WTC11 (cell line): Measurements from ENCODE around the gene PTPRK.

ENCODE experiments used
- ATF3 ChIP-seq: sonication (generic); formaldehyde crosslinking; conservative IDR thresholded peaks from 2 replicates; pipeline ENCODE4 v1.8.1; 2022; ENCODE audit warnings: mild to moderate bottlenecking, missing genetic modification reagents
- CTCF ChIP-seq: fragments of 200-600 bp; IDR thresholded peaks from 2 replicates; pipeline ENCODE4 v1.8.0; 2022; ENCODE audit warnings: antibody characterized with exemption
- ESRRA ChIP-seq: sonication (generic); formaldehyde crosslinking; IDR thresholded peaks from 2 replicates; pipeline ENCODE4 v1.8.1; 2022; ENCODE audit warnings: mild to moderate bottlenecking, missing genetic modification reagents, borderline replicate concordance
- NFYB ChIP-seq: sonication (generic); formaldehyde crosslinking; conservative IDR thresholded peaks from 2 replicates; pipeline ENCODE4 v1.8.0; 2022; ENCODE audit warnings: low read depth, missing genetic modification reagents
- RORB ChIP-seq: fragments of 250-450 bp; sonication (Bioruptor Pico); IDR thresholded peaks from 2 replicates; pipeline ENCODE4 v1.9.0; 2021; ENCODE audit warnings: mild to moderate bottlenecking
- TP53 ChIP-seq: sonication (generic); formaldehyde crosslinking; IDR thresholded peaks from 2 replicates; pipeline ENCODE4 v1.8.1; 2023; ENCODE audit warnings: mild to moderate bottlenecking, missing genetic modification reagents
- USF2 ChIP-seq: sonication (generic); formaldehyde crosslinking; IDR thresholded peaks from 2 replicates; pipeline ENCODE4 v1.8.1; 2023; ENCODE audit warnings: mild to moderate bottlenecking, missing genetic modification reagents, moderate library complexity
- ZNF232 ChIP-seq: sonication (generic); formaldehyde crosslinking; IDR thresholded peaks from 2 replicates; pipeline ENCODE4 v1.8.0; 2022; ENCODE audit warnings: mild to moderate bottlenecking, missing genetic modification reagents
- ZNF263 ChIP-seq: sonication (generic); formaldehyde crosslinking; IDR thresholded peaks from 2 replicates; pipeline ENCODE4 v1.8.1; 2022; ENCODE audit warnings: low read depth, mild to moderate bottlenecking, moderate library complexity, missing genetic modification reagents
- ZNF317 ChIP-seq: sonication (generic); formaldehyde crosslinking; IDR thresholded peaks from 2 replicates; pipeline ENCODE4 v1.8.1; 2023; ENCODE audit warnings: low read depth, mild to moderate bottlenecking, moderate library complexity, missing genetic modification reagents, borderline replicate concordance
- ZNF423 ChIP-seq: fragments of 250-450 bp; sonication (Bioruptor Pico); IDR thresholded peaks from 2 replicates; pipeline ENCODE4 v2.1.2; 2022; ENCODE audit warnings: mild to moderate bottlenecking, moderate library complexity
- TF ChIP-seq, protein P1 (sequence below): sonication (generic); formaldehyde crosslinking; IDR thresholded peaks from 2 replicates; pipeline ENCODE4 v1.8.0; 2022; ENCODE audit warnings: mild to moderate bottlenecking, missing genetic modification reagents
- TF ChIP-seq, protein P2 (sequence below): sonication (generic); formaldehyde crosslinking; IDR thresholded peaks from 2 replicates; pipeline ENCODE4 v1.8.0; 2022; ENCODE audit warnings: missing genetic modification reagents

GRCh38 chr6:128188678-128189077 is 331.7 kb downstream of the PTPRK start:
- TF ChIP-seq CTCF, result no peak
- TF ChIP-seq NFYB (CRISPR knock-in tag), result no peak
- TF ChIP-seq ATF3, result no peak
- TF ChIP-seq, protein P1, sequence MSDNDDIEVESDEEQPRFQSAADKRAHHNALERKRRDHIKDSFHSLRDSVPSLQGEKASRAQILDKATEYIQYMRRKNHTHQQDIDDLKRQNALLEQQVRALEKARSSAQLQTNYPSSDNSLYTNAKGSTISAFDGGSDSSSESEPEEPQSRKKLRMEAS (CRISPR knock-in tag), result no peak
- TF ChIP-seq ZNF317 (CRISPR knock-in tag), result no peak
- no peak for TF ChIP-seq TP53 (CRISPR knock-in tag)
- no peak for TF ChIP-seq ZNF263
- no peak for TF ChIP-seq ESRRA (CRISPR knock-in tag)
- TF ChIP-seq USF2, result no peak
- no peak for TF ChIP-seq ZNF423
- TF ChIP-seq, protein P2, sequence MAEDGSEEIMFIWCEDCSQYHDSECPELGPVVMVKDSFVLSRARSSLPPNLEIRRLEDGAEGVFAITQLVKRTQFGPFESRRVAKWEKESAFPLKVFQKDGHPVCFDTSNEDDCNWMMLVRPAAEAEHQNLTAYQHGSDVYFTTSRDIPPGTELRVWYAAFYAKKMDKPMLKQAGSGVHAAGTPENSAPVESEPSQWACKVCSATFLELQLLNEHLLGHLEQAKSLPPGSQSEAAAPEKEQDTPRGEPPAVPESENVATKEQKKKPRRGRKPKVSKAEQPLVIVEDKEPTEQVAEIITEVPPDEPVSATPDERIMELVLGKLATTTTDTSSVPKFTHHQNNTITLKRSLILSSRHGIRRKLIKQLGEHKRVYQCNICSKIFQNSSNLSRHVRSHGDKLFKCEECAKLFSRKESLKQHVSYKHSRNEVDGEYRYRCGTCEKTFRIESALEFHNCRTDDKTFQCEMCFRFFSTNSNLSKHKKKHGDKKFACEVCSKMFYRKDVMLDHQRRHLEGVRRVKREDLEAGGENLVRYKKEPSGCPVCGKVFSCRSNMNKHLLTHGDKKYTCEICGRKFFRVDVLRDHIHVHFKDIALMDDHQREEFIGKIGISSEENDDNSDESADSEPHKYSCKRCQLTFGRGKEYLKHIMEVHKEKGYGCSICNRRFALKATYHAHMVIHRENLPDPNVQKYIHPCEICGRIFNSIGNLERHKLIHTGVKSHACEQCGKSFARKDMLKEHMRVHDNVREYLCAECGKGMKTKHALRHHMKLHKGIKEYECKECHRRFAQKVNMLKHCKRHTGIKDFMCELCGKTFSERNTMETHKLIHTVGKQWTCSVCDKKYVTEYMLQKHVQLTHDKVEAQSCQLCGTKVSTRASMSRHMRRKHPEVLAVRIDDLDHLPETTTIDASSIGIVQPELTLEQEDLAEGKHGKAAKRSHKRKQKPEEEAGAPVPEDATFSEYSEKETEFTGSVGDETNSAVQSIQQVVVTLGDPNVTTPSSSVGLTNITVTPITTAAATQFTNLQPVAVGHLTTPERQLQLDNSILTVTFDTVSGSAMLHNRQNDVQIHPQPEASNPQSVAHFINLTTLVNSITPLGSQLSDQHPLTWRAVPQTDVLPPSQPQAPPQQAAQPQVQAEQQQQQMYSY, result no peak
- TF ChIP-seq ZNF232 (CRISPR knock-in tag), result no peak
- TF ChIP-seq RORB (CRISPR knock-in tag), result no peak
